HepG2 (cell line): ENCODE results near the gene NELL1. TPM values are rescaled to one million over a fixed set of nuclear protein-coding genes. Genes with fewer than 3 reads are reported as not detected.

Source experiments
- ATAC-seq: fragments of 200-7000 bp; cut with Tn5 transposase; 3 replicates; pipeline ENCODE4 v1.9.1; 2020; ENCODE audit warnings: mild to moderate bottlenecking, moderate library complexity
- BruUV-seq: library from RNA; stranded (reverse); fragments of 400-500 nt; replicated peaks from 2 replicates; lab custom pipeline; 2021; lab: Mats Ljungman, UMichigan
- CTCF ChIA-PET: fragments of 300-600 bp; formaldehyde crosslinking; extraction: SDS; loops from one replicate; lab custom pipeline; 2021; ENCODE audit warnings: low total read pairs, inconsistent platforms, low intra/inter-chr PET ratio; lab: Yijun Ruan, JAX
- POLR2A ChIA-PET: fragments of 350-600 bp; sonication (Branson Sonifier 250); formaldehyde crosslinking; loops from one replicate; lab custom pipeline; 2020; ENCODE audit warnings: antibody characterized with exemption, inconsistent platforms; lab: Yijun Ruan, JAX
- DNase-seq: peaks from one replicate; pipeline ENCODE4 v3.0.0-alpha.2; 2015; ENCODE audit warnings: low spot score
- FAIRE-seq: peaks from 3 replicates; lab custom pipeline; 2011; peaks lifted over from hg19 to GRCh38; lab: Jason Lieb, UNC
- H2AFZ ChIP-seq: one replicate; pipeline ENCODE4 v1.6.1; 2011; ENCODE audit warnings: low read length, inconsistent platforms
- H3K27ac ChIP-seq: fragments of 300-600 bp; 3 replicates; pipeline ENCODE4 v1.8.0; 2011; ENCODE audit warnings: mixed run types, mild to moderate bottlenecking, mixed read lengths, low read length, inconsistent platforms; ENCODE audit not compliant: insufficient read depth; ENCODE audit errors: extremely low read length
- H3K27me3 ChIP-seq, 2 experiments: fragments of 200-600 bp in 1 of 2; 2 replicates in 1 of 2; 3 replicates in 1 of 2; pipeline versions ENCODE4 v1.6.0 to v1.8.0; 2011; ENCODE audit warnings: low read length in 2 of 2, mild to moderate bottlenecking in 2 of 2, moderate library complexity in 2 of 2, inconsistent platforms in 1 of 2; ENCODE audit not compliant: insufficient read depth in 2 of 2, control insufficient read depth in 1 of 2
- H3K36me3 ChIP-seq, 2 experiments: fragments of 200-600 bp in 1 of 2; replicated peaks in 1 of 2; 2 replicates in 1 of 2; 3 replicates in 1 of 2; pipeline versions ENCODE4 v1.5.1 to v1.8.0; 2011; ENCODE audit warnings: low read length in 2 of 2, inconsistent platforms in 1 of 2; ENCODE audit not compliant: insufficient read depth in 2 of 2, control insufficient read depth in 1 of 2
- H3K4me1 ChIP-seq: 2 replicates; pipeline ENCODE4 v1.5.1; 2012; ENCODE audit warnings: low read length, inconsistent platforms; ENCODE audit not compliant: insufficient read depth
- H3K4me2 ChIP-seq: 2 replicates; pipeline ENCODE4 v1.6.0; 2011; ENCODE audit warnings: low read depth, low read length, inconsistent platforms
- H3K4me3 ChIP-seq, 3 experiments: fragments of 200-600 bp in 1 of 3; sonication (generic), shearing (Covaris generic) in 1 of 3; replicated peaks in 1 of 3; 2 replicates each; pipeline ENCODE4 v1.5.1; 2011 to 2016; ENCODE audit warnings: low read length in 3 of 3, inconsistent platforms in 2 of 3, low read depth in 2 of 3, mild to moderate bottlenecking in 2 of 3, control low read depth in 1 of 3, mixed read lengths in 1 of 3; ENCODE audit not compliant: insufficient read depth in 1 of 3
- H3K79me2 ChIP-seq: one replicate; pipeline ENCODE4 v1.6.1; 2011; ENCODE audit warnings: low read length, inconsistent platforms; ENCODE audit not compliant: insufficient read depth
- H3K9ac ChIP-seq: 2 replicates; pipeline ENCODE4 v1.6.0; 2011; ENCODE audit warnings: mild to moderate bottlenecking, low read depth, low read length, inconsistent platforms; ENCODE audit not compliant: insufficient read depth
- H3K9me3 ChIP-seq: 2 replicates; pipeline ENCODE4 v1.5.1; 2012; ENCODE audit warnings: mild to moderate bottlenecking, low read length
- H4K20me1 ChIP-seq: 2 replicates; pipeline ENCODE4 v1.6.0; 2011; ENCODE audit warnings: inconsistent platforms, mild to moderate bottlenecking, low read length, moderate library complexity; ENCODE audit not compliant: insufficient read depth
- CAMTA2 ChIP-seq: sonication (generic); formaldehyde crosslinking; IDR thresholded peaks from 2 replicates; pipeline ENCODE4 v1.4.0; 2020; ENCODE audit warnings: mild to moderate bottlenecking, missing genetic modification reagents, borderline replicate concordance
- CBX2 ChIP-seq, 2 experiments: fragments of 200-600 bp in 1 of 2; sonication (generic); formaldehyde crosslinking in 1 of 2; IDR thresholded peaks; 2 replicates each; pipeline versions ENCODE4 v1.7.0 to v1.8.1; 2018 to 2022; ENCODE audit warnings: low read depth in 2 of 2, low read length in 1 of 2, mild to moderate bottlenecking in 1 of 2, missing genetic modification reagents in 1 of 2
- HNRNPL ChIP-seq: fragments of 200-400 bp; formaldehyde crosslinking; IDR thresholded peaks from 2 replicates; pipeline ENCODE4 v1.6.1; 2017; ENCODE audit warnings: mild to moderate bottlenecking, low read depth, low read length
- HOXA7 ChIP-seq: sonication (generic); formaldehyde crosslinking; IDR thresholded peaks from 2 replicates; pipeline ENCODE4 v1.8.1; 2022; ENCODE audit warnings: mild to moderate bottlenecking, missing genetic modification reagents, moderate library complexity
- MTA1 ChIP-seq: sonication (generic); formaldehyde crosslinking; IDR thresholded peaks from 2 replicates; pipeline ENCODE4 v1.4.0; 2020; ENCODE audit warnings: missing genetic modification reagents, mild to moderate bottlenecking, borderline replicate concordance
- MTF1 ChIP-seq: sonication (generic); formaldehyde crosslinking; IDR thresholded peaks from 2 replicates; pipeline ENCODE4 v1.5.0; 2020; ENCODE audit warnings: missing genetic modification reagents
- RARA ChIP-seq: IDR thresholded peaks from 2 replicates; pipeline ENCODE4 v1.6.1; 2016; ENCODE audit warnings: missing genetic modification reagents, missing compliant biosample characterization
- SUZ12 ChIP-seq: fragments of 150-350 bp; IDR thresholded peaks from 2 replicates; pipeline ENCODE4 v1.6.1; 2014; ENCODE audit warnings: low read depth, low read length
- ZNF333 ChIP-seq: sonication (generic); formaldehyde crosslinking; IDR thresholded peaks from 2 replicates; pipeline ENCODE4 v1.4.0; 2020; ENCODE audit warnings: mild to moderate bottlenecking, missing genetic modification reagents, borderline replicate concordance
- ZNF33A ChIP-seq: sonication (generic); formaldehyde crosslinking; IDR thresholded peaks from 2 replicates; pipeline ENCODE4 v1.5.1; 2020; ENCODE audit warnings: missing genetic modification reagents, mild to moderate bottlenecking, moderate library complexity, borderline replicate concordance
- ZNF501 ChIP-seq: sonication (generic); formaldehyde crosslinking; IDR thresholded peaks from 2 replicates; pipeline ENCODE4 v1.5.1; 2020; ENCODE audit warnings: mild to moderate bottlenecking, moderate library complexity, missing genetic modification reagents
- WGBS: methylation state at CpG from one replicate; pipeline ENCODE4 v1.1.6; 2017; ENCODE audit warnings: low lambda C conversion rate; 5-methylcytosine and 5-hydroxymethylcytosine counted together
- in situ Hi-C: cut with HindIII; loops from 2 replicates; pipeline ENCODE4 v1.10.0; 2017; ENCODE audit warnings: low pct_unique_long_range_greater_than_20kb; ENCODE audit not compliant: extremely low pct_ligation_motif_present
- intact Hi-C: fragments of 100-400 bp; cut with micrococcal nuclease; formaldehyde crosslinking; loops from one replicate; pipeline ENCODE4 v1.10.0; 2022; ENCODE audit not compliant: unreplicated experiment
- polyA plus RNA-seq, 8 experiments: library from polyadenylated mRNA; depleted of rRNA in 3 of 8; stranded (reverse) in 7 of 8; unstranded in 1 of 8; fragments of >200 nt; fragmentation: Illumina TruSeq in 4 of 8; extraction: Trizol in 4 of 8; gene quantifications; 2 replicates each; pipeline versions ENCODE4 v1.2.1 to v1.2.3, GENCODE V29; 2011 to 2016; ENCODE audit warnings: low read depth in 4 of 8, missing spikeins in 1 of 8, mixed read lengths in 1 of 8; ENCODE audit not compliant: insufficient read depth in 1 of 8
- total RNA-seq, 5 experiments: library from RNA; depleted of rRNA; stranded (reverse); fragments of >200 nt; fragmentation: Illumina TruSeq; extraction: Trizol; gene quantifications; 2 replicates each; pipeline ENCODE4 v1.2.3, GENCODE V29; 2016; ENCODE audit warnings: low read depth in 1 of 5
- TF ChIP-seq, protein P1 (sequence below): sonication (generic); formaldehyde crosslinking; IDR thresholded peaks from 2 replicates; pipeline ENCODE4 v1.8.0; 2022; ENCODE audit warnings: mild to moderate bottlenecking, missing genetic modification reagents, borderline replicate concordance
- TF ChIP-seq, protein P2 (sequence below): sonication (generic); formaldehyde crosslinking; IDR thresholded peaks from 2 replicates; pipeline ENCODE4 v1.4.0; 2020; ENCODE audit warnings: missing genetic modification reagents, low read depth, mild to moderate bottlenecking, borderline replicate concordance
- TF ChIP-seq, protein P3 (sequence below): sonication (generic); formaldehyde crosslinking; IDR thresholded peaks from one replicate; pipeline ENCODE4 v1.5.1; 2020; ENCODE audit warnings: mild to moderate bottlenecking, missing genetic modification reagents; ENCODE audit errors: not compliant biosample characterization

NELL1 gene
- total and polyA plus RNA-seq, 2 of the 13 experiments (the other 11 are each of a cell fraction or from before 2014, with no cell fraction given), result not detected

DNA sequence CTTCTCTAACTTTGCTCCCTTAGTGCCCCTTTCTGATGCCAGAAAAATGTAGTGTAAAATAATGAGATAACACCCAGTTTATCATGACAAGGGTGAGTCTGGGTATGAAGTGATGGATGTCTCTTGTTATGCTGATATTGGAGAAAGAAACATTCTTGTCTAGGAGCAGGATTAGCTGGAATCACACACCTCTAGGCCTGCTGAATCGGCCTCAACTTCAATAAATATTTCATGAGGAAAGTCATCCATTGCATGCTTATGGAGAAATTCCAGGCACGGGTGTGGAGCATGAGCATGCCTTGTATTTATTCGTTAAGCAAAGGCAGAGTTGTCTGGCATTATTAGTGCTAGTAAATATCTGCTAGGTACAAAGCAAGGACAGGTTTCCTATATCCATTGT lies 113.4 kb downstream of the NELL1 start:
- intact Hi-C loops (no loop called here), in situ Hi-C loops (no loop called here)
- H2AFZ ChIP-seq, result no peak overlapping the region
- no peaks in the 10 kb centered on the region for H3K27me3 ChIP-seq
- no peak overlapping the region for H3K4me2 ChIP-seq
- no TSS peak for BruUV-seq
- no peaks in the 10 kb centered on the region for H3K79me2 ChIP-seq
- H4K20me1 ChIP-seq, result no peaks in the 10 kb centered on the region
- ChIA-PET CTCF (no interaction called here), POLR2A (no interaction called here)
- no peaks in the 10 kb centered on the region for H3K4me1 ChIP-seq
- no peak overlapping the region for H3K4me3 ChIP-seq
- no peak for ATAC-seq
- TF ChIP-seq CAMTA2 (no peak), MTA1 (CRISPR knock-in tag) (no peak), HOXA7 (no peak), MTF1 (no peak), ZNF501 (CRISPR knock-in tag) (no peak), RARA (no peak), ZNF33A (no peak), ZNF333 (CRISPR knock-in tag) (no peak), HNRNPL (no peak), SUZ12 (no peak), CBX2 (IDR thresholded peaks at IDR 0.05; ENCODE audit: low read depth, low read length) (no peak), CBX2 (CRISPR knock-in tag; IDR thresholded peaks at IDR 0.05; ENCODE audit: low read depth) (no peak)
- TF ChIP-seq, protein P1, sequence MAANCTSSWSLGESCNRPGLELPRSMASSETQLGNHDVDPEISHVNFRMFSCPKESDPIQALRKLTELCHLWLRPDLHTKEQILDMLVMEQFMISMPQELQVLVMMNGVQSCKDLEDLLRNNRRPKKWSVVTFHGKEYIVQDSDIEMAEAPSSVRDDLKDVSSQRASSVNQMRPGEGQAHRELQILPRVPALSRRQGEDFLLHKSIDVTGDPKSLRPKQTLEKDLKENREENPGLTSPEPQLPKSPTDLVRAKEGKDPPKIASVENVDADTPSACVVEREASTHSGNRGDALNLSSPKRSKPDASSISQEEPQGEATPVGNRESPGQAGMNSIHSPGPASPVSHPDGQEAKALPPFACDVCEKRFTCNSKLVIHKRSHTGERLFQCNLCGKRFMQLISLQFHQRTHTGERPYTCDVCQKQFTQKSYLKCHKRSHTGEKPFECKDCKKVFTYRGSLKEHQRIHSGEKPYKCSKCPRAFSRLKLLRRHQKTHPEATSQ, result no peak
- TF ChIP-seq, protein P2, sequence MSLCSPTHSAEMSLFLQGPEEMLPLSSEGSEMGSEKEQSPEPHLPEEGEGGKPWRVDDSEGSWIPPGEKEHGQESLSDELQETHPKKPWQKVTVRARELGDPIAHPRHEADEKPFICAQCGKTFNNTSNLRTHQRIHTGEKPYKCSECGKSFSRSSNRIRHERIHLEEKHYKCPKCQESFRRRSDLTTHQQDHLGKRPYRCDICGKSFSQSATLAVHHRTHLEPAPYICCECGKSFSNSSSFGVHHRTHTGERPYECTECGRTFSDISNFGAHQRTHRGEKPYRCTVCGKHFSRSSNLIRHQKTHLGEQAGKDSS (CRISPR knock-in tag), result no peak
- TF ChIP-seq, protein P3, sequence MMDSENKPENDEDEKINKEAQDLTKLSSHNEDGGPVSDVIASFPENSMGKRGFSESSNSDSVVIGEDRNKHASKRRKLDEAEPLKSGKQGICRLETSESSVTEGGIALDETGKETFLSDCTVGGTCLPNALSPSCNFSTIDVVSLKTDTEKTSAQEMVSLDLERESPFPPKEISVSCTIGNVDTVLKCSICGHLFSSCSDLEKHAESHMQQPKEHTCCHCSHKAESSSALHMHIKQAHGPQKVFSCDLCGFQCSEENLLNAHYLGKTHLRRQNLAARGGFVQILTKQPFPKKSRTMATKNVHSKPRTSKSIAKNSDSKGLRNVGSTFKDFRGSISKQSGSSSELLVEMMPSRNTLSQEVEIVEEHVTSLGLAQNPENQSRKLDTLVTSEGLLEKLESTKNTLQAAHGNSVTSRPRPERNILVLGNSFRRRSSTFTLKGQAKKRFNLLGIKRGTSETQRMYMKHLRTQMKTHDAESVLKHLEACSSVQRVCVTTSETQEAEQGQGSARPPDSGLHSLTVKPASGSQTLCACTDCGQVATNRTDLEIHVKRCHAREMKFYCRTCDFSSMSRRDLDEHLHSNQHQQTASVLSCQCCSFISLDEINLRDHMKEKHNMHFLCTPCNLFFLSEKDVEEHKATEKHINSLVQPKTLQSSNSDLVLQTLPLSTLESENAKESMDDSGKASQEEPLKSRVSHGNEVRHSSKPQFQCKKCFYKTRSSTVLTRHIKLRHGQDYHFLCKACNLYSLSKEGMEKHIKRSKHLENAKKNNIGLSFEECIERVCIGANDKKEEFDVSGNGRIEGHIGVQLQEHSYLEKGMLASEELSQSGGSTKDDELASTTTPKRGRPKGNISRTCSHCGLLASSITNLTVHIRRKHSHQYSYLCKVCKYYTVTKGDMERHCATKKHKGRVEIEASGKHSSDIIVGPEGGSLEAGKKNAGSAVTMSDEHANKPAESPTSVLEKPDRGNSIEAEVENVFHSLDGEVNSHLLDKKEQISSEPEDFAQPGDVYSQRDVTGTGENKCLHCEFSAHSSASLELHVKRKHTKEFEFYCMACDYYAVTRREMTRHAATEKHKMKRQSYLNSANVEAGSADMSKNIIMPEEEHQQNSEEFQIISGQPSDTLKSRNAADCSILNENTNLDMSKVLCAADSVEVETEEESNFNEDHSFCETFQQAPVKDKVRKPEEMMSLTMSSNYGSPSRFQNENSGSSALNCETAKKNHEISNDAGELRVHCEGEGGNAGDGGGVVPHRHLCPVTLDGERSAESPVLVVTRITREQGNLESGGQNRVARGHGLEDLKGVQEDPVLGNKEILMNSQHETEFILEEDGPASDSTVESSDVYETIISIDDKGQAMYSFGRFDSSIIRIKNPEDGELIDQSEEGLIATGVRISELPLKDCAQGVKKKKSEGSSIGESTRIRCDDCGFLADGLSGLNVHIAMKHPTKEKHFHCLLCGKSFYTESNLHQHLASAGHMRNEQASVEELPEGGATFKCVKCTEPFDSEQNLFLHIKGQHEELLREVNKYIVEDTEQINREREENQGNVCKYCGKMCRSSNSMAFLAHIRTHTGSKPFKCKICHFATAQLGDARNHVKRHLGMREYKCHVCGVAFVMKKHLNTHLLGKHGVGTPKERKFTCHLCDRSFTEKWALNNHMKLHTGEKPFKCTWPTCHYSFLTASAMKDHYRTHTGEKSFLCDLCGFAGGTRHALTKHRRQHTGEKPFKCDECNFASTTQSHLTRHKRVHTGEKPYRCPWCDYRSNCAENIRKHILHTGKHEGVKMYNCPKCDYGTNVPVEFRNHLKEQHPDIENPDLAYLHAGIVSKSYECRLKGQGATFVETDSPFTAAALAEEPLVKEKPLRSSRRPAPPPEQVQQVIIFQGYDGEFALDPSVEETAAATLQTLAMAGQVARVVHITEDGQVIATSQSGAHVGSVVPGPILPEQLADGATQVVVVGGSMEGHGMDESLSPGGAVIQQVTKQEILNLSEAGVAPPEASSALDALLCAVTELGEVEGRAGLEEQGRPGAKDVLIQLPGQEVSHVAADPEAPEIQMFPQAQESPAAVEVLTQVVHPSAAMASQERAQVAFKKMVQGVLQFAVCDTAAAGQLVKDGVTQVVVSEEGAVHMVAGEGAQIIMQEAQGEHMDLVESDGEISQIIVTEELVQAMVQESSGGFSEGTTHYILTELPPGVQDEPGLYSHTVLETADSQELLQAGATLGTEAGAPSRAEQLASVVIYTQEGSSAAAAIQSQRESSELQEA (CRISPR knock-in tag), result no peak
- no peak overlapping the region for H3K9ac ChIP-seq
- FAIRE-seq, result no peak
- 0% methylated on average over 3 of the region's 3 CpGs for WGBS
- H3K36me3 ChIP-seq, result no peaks in the 10 kb centered on the region
- no peaks in the 10 kb centered on the region for H3K9me3 ChIP-seq
- no peak overlapping the region for H3K27ac ChIP-seq
- DNase-seq, result no peak
